Upper lobe of right lung (tissue), 1 donor: ENCODE data around the gene RASSF7. TPM values are rescaled to one million over a fixed set of nuclear protein-coding genes. Genes with fewer than 3 reads are reported as not detected.
A peak's percentile ranks its signal among the peaks of the same experiment; 100 is the strongest.

Source experiments
- ATAC-seq: fragments of 200-7000 bp; cut with Tn5 transposase; one replicate; pipeline ENCODE4 v1.9.1; 2020; ENCODE audit warnings: mild to moderate bottlenecking, moderate library complexity
- DNase-seq: peaks from one replicate; pipeline ENCODE4 v3.0.0-alpha.2; 2020
- H3K27ac ChIP-seq: fragments of 200-600 bp; one replicate; pipeline ENCODE4 v1.8.0; 2022
- H3K27me3 ChIP-seq: fragments of 200-600 bp; one replicate; pipeline ENCODE4 v1.8.0; 2022; ENCODE audit warnings: mild to moderate bottlenecking
- H3K36me3 ChIP-seq: fragments of 200-600 bp; one replicate; pipeline ENCODE4 v1.8.0; 2022
- H3K4me1 ChIP-seq: fragments of 200-600 bp; one replicate; pipeline ENCODE4 v1.8.0; 2022
- H3K4me3 ChIP-seq: fragments of 200-600 bp; one replicate; pipeline ENCODE4 v1.8.0; 2022; ENCODE audit warnings: mild to moderate bottlenecking
- H3K9me3 ChIP-seq: fragments of 200-600 bp; one replicate; pipeline ENCODE4 v1.8.0; 2022
- CTCF ChIP-seq: fragments of 200-600 bp; IDR thresholded peaks from one replicate; pipeline ENCODE4 v1.8.0; 2022; ENCODE audit warnings: antibody characterized with exemption
- intact Hi-C: fragments of 100-400 bp; cut with DNase I; formaldehyde crosslinking; loops from one replicate; pipeline ENCODE4 v1.11.0; 2022
- total RNA-seq: library from RNA; stranded (reverse); fragmentation: NEBNext Ultra II Directional; extraction: Animal tissue kit (Norgen Biotek cat#: 25700); gene quantifications from one replicate; pipeline ENCODE4 v1.2.1, GENCODE V29; 2021
- donor health status: DM: no; HTN: yes; CAD: no; lungs with severe emphysema.

The RASSF7 gene
- total RNA-seq, 1 donor from 2014 or later = 76.7 TPM

- intact Hi-C loops = loop anchor here (10.0 kb wide), 1 partner anchor 171 kb away; no protein-coding TSS in a partner anchor
Measured at GRCh38 chr11:553083-553987, 7.4 kb upstream of the RASSF7 start.

GRCh38 chr11:553988-554340 lies 6.8 kb upstream of the RASSF7 start:
- DNase-seq = no peak
- Histone ChIP-seq H3K9me3 (no peaks in the 10 kb centered on the region), H3K36me3 (no peaks in the 10 kb centered on the region), H3K4me1 (peaks cover 14% of the 10 kb centered on the region), H3K4me3 (no peak overlapping the region), H3K27me3 (peaks cover 22% of the 10 kb centered on the region), H3K27ac (no peak overlapping the region)
- no peak for TF ChIP-seq CTCF
- intact Hi-C loops = loop anchor here (10.0 kb wide), 1 partner anchor 171 kb away; no protein-coding TSS in a partner anchor
- no peak for ATAC-seq

More at GRCh38 chr11:553083-553987, 7.4 kb upstream of the RASSF7 start:
- DNase-seq (no peak), ATAC-seq (no peak)
- Histone ChIP-seq H3K36me3 (no peaks in the 10 kb centered on the region), H3K4me1 (peaks cover 14% of the 10 kb centered on the region), H3K27me3 (peaks cover 22% of the 10 kb centered on the region), H3K9me3 (no peaks in the 10 kb centered on the region), H3K4me3 (no peak overlapping the region), H3K27ac (no peak overlapping the region)
- no peak for TF ChIP-seq CTCF

- ATAC-seq (peak; percentile 82), DNase-seq (peak; percentile 88)
- H3K9me3 ChIP-seq = no peaks in the 10 kb centered on the region
- peak overlapping the region; percentile 52 for H3K4me3 ChIP-seq
- TF ChIP-seq CTCF = peak; percentile 56
- intact Hi-C loops = loop anchor here (10.0 kb wide), 1 partner anchor 170 kb away; no protein-coding TSS in a partner anchor
- H3K4me1 ChIP-seq = peaks cover 14% of the 10 kb centered on the region
- no peaks in the 10 kb centered on the region for H3K36me3 ChIP-seq
- no peak overlapping the region for H3K27ac ChIP-seq
- H3K27me3 ChIP-seq = peaks cover 25% of the 10 kb centered on the region
Measured at GRCh38 chr11:554428-555226, 6.1 kb upstream of the RASSF7 start.

- intact Hi-C loops = loop anchor here (10.0 kb wide), 1 partner anchor 169 kb away; no protein-coding TSS in a partner anchor
Measured at GRCh38 chr11:555227-555779, 5.5 kb upstream of the RASSF7 start.

More at GRCh38 chr11:555227-555779, 5.5 kb upstream of the RASSF7 start:
- DNase-seq = no peak
- H3K4me1 ChIP-seq = peaks cover 19% of the 10 kb centered on the region
- H3K27me3 ChIP-seq = peaks cover 25% of the 10 kb centered on the region
- ATAC-seq = peak; percentile 43
- no peak for TF ChIP-seq CTCF
- no peaks in the 10 kb centered on the region for H3K36me3 ChIP-seq
- no peaks in the 10 kb centered on the region for H3K9me3 ChIP-seq
- H3K4me3 ChIP-seq = peak overlapping the region; percentile 52
- peak overlapping the region; percentile 17 for H3K27ac ChIP-seq
